ENCODE data around the gene RBP5.

The RBP5 gene

GRCh38 chr12:7101047-7101693 is 27.5 kb downstream of the RBP5 start:
- DNase-seq (ENCODE audit: low read depth): no peak

GRCh38 chr12:7100239-7100638 is 28.4 kb downstream of the RBP5 start:
- DNase-seq (ENCODE audit: low read depth): no peak

- DNase-seq (ENCODE audit: low read depth): no peak
Measured at GRCh38 chr12:7099290-7099996, 29.2 kb downstream of the RBP5 start.

GRCh38 chr12:7096979-7097378 is 31.7 kb downstream of the RBP5 start:
- no peak for DNase-seq (ENCODE audit: low read depth)

GRCh38 chr12:7096006-7096932 is 32.4 kb downstream of the RBP5 start:
- DNase-seq (ENCODE audit: low read depth): no peak

- DNase-seq (ENCODE audit: low read depth): no peak
Measured at GRCh38 chr12:7093892-7094291, 34.8 kb downstream of the RBP5 start.

- no peak for DNase-seq (ENCODE audit: low read depth)
Measured at GRCh38 chr12:7093486-7093885, 35.2 kb downstream of the RBP5 start.

- no peak for DNase-seq (ENCODE audit: low read depth)
Measured at GRCh38 chr12:7092986-7093460, 35.7 kb downstream of the RBP5 start.

GRCh38 chr12:7092229-7092985 is 36.3 kb downstream of the RBP5 start, which contains the start of gene C1R:
Gene C1R, minus strand, starts transcription at chr12:7092445. Its CDS starts 57 bp downstream, at chr12:7092388.
- peak; percentile 57 for DNase-seq (ENCODE audit: low read depth)

GRCh38 chr12:7091660-7092228 is 36.9 kb downstream of the RBP5 start:
- DNase-seq (ENCODE audit: low read depth): no peak

- DNase-seq (ENCODE audit: low read depth): no peak
Measured at GRCh38 chr12:7091171-7091570, 37.5 kb downstream of the RBP5 start.

GRCh38 chr12:7090222-7090998 is 38.3 kb downstream of the RBP5 start:
- no peak for DNase-seq (ENCODE audit: low read depth)

- no peak for DNase-seq (ENCODE audit: low read depth)
Measured at GRCh38 chr12:7089196-7089871, 39.4 kb downstream of the RBP5 start.

- DNase-seq (ENCODE audit: low read depth): no peak
Measured at GRCh38 chr12:7083125-7083524, 45.6 kb downstream of the RBP5 start.

- DNase-seq (ENCODE audit: low read depth): no peak
Measured at GRCh38 chr12:7081037-7081436, 47.7 kb downstream of the RBP5 start.

GRCh38 chr12:7079826-7080125 is 48.9 kb downstream of the RBP5 start:
- DNase-seq (ENCODE audit: low read depth): no peak

GRCh38 chr12:7078163-7078562 is 50.5 kb downstream of the RBP5 start:
- no peak for DNase-seq (ENCODE audit: low read depth)

- no peak for DNase-seq (ENCODE audit: low read depth)
Measured at GRCh38 chr12:7076493-7076892, 52.2 kb downstream of the RBP5 start.

GRCh38 chr12:7075939-7076338 is 52.8 kb downstream of the RBP5 start:
- no peak for DNase-seq (ENCODE audit: low read depth)

GRCh38 chr12:7075518-7075917 is 53.2 kb downstream of the RBP5 start:
- DNase-seq (ENCODE audit: low read depth): no peak

Measured in T follicular helper cell (primary cell).